Measurements from ENCODE around the gene SEC14L1. TPM values are rescaled to one million over a fixed set of nuclear protein-coding genes. Genes with fewer than 3 reads are reported as not detected.

Gene SEC14L1
- total and polyA plus RNA-seq, 8 donors = 3.2 to 106 (median 43.9) TPM

GRCh38 chr17:77231076-77231871 lies 90.5 kb downstream of the SEC14L1 start:
- WGBS, 5 donors = 88 to 95% (median 92%) methylated on average over 11 of the region's 11 CpGs
- DNase-seq = no peak

GRCh38 chr17:77233127-77233526 lies 92.4 kb downstream of the SEC14L1 start:
- H3K4me3 ChIP-seq = no peak overlapping the region
- WGBS, 5 donors = 93 to 98% (median 96%) methylated on average over 10 of the region's 10 CpGs
- H3K9me3 ChIP-seq = peaks cover 0 to 4% (median 0%) of the 10 kb centered on the region in 4 donors
- H3K4me1 ChIP-seq = peaks cover 0 to 19% (median 9%) of the 10 kb centered on the region in 4 donors
- intact Hi-C loops (cut with DNase I; ENCODE audit: low total_unique reads) = no loop called here
- no peak for DNase-seq
- H3K27ac ChIP-seq = peak overlapping the region in 2 of 5 donors; percentile 45 to 76
- no peak for TF ChIP-seq CTCF (IDR thresholded peaks at IDR 0.05)
- TF ChIP-seq POLR2AphosphoS5 (IDR thresholded peaks at IDR 0.05) = no peak
- TF ChIP-seq EP300 (IDR thresholded peaks at IDR 0.05) = no peak
- no peak for TF ChIP-seq POLR2A (IDR thresholded peaks at IDR 0.05)
- no peaks in the 10 kb centered on the region for H3K27me3 ChIP-seq
- H3K36me3 ChIP-seq = no peaks in the 10 kb centered on the region

More at GRCh38 chr17:77231076-77231871, 90.5 kb downstream of the SEC14L1 start:
- Histone ChIP-seq H3K27ac (no peak overlapping the region), H3K4me1 (peaks cover 0 to 19% (median 9%) of the 10 kb centered on the region in 4 donors), H3K27me3 (no peaks in the 10 kb centered on the region), H3K36me3 (no peaks in the 10 kb centered on the region), H3K4me3 (no peak overlapping the region), H3K9me3 (peaks cover 0 to 4% (median 0%) of the 10 kb centered on the region in 4 donors)
- TF ChIP-seq CTCF (IDR thresholded peaks at IDR 0.05) = no peak
- no peak for TF ChIP-seq POLR2A (IDR thresholded peaks at IDR 0.05)
- no peak for TF ChIP-seq EP300 (IDR thresholded peaks at IDR 0.05)
- TF ChIP-seq POLR2AphosphoS5 (IDR thresholded peaks at IDR 0.05) = no peak
- intact Hi-C loops (cut with DNase I; ENCODE audit: low total_unique reads) = no loop called here

GRCh38 chr17:77233635-77234334 lies 93.0 kb downstream of the SEC14L1 start:
- peak overlapping the region in 4 of 5 donors; percentile 45 to 78 (median 73) for H3K27ac ChIP-seq
- peaks cover 0 to 4% (median 0%) of the 10 kb centered on the region in 4 donors for H3K9me3 ChIP-seq
- intact Hi-C loops (cut with DNase I; ENCODE audit: low total_unique reads) = no loop called here
- TF ChIP-seq CTCF (IDR thresholded peaks at IDR 0.05) = no peak
- no peak for TF ChIP-seq POLR2A (IDR thresholded peaks at IDR 0.05)
- TF ChIP-seq POLR2AphosphoS5 (IDR thresholded peaks at IDR 0.05) = peak in 1 of 3 donors; percentile 36
- WGBS, 5 donors = 62 to 84% (median 77%) methylated on average over 21 of the region's 21 CpGs
- no peak overlapping the region for H3K4me3 ChIP-seq
- H3K27me3 ChIP-seq = no peaks in the 10 kb centered on the region
- peak; percentile 55 to 70 for DNase-seq
- H3K36me3 ChIP-seq = no peaks in the 10 kb centered on the region
- peaks cover 0 to 19% (median 9%) of the 10 kb centered on the region in 4 donors for H3K4me1 ChIP-seq

- no peak for DNase-seq
- Histone ChIP-seq H3K27ac (peak overlapping the region in 4 of 5 donors; percentile 70 to 78 (median 76)), H3K9me3 (peaks cover 0 to 4% (median 0%) of the 10 kb centered on the region in 4 donors), H3K4me1 (peaks cover 0 to 19% (median 9%) of the 10 kb centered on the region in 4 donors), H3K27me3 (no peaks in the 10 kb centered on the region), H3K36me3 (no peaks in the 10 kb centered on the region), H3K4me3 (no peak overlapping the region)
- TF ChIP-seq CTCF (IDR thresholded peaks at IDR 0.05) (no peak), POLR2AphosphoS5 (IDR thresholded peaks at IDR 0.05) (no peak), EP300 (IDR thresholded peaks at IDR 0.05) (no peak), POLR2A (IDR thresholded peaks at IDR 0.05) (no peak)
- WGBS, 5 donors = 82 to 89% (median 89%) methylated on average over 9 of the region's 9 CpGs
- intact Hi-C loops (cut with DNase I; ENCODE audit: low total_unique reads) = no loop called here
Observed at GRCh38 chr17:77234695-77235094, 93.9 kb downstream of the SEC14L1 start.
